ENCODE measurements around the gene CMTM2. TPM values are rescaled to one million over a fixed set of nuclear protein-coding genes. Genes with fewer than 3 reads are reported as not detected.

Gene CMTM2
- total RNA-seq, 5 donors from 2014 or later (not counting 1 experiment from before 2014, with no cell fraction given) = 0.26 to 0.62 TPM; not detected in 3

DNA sequence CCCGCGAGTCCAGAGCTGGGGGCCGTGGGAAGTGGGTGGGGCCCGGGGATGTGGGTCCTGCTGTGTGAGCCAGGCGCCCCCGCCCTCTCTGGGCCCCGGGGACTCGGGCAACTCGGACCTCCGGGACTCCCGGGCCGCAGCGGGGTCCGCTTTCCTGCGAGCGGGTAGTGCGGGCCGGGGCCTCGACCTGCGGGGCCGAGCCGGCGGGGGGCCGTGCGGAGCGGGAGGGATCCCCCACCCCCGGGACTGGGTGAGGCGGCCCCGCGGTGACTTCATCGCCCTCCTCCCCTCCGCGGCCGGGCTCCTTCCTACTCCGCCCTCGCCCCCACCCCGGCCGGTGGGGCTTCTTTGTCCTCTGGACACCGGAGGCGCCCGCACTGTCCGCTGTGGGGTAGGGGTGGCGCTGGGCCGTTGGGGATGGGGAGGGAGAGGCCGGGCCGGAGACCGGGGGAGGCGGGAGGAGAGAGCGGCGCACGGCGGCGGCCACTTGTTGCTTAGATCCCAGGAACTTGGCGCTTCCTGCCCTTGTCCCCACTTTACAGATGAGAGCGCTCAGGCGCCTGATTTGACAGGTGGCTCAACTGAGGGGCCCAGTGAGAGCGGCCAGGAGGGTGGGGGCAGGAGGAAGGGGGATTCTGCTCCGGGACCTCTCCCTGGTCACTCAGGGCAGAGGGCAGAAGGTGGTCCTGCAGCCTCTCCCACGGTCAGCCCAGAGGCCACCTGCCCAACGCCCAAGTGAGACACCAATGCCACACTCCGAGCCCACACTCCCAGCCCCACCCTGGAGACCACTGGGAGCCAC lies 26.1 kb downstream of the CMTM2 start:
- H3K27ac ChIP-seq (ENCODE audit: low read length) = peak overlapping the region; percentile 74
- peak in 7 of 35 experiments; percentile 21 to 46 (median 28) for DNase-seq
- Mint-ChIP-seq H3K4me1 (peaks cover 40 to 56% (median 47%) of the 10 kb centered on the region in 3 donors), H3K27ac (peak overlapping the region; percentile 89 to 93), H3K27me3 (no peaks in the 10 kb centered on the region), H3K36me3 (peaks cover 11% of the 10 kb centered on the region), H3K4me3 (peak overlapping the region; percentile 75 to 96 (median 83)), H3K9me3 (peaks cover 0 to 4% (median 0%) of the 10 kb centered on the region in 3 donors)
- no peaks in the 10 kb centered on the region for H3K27me3 ChIP-seq (replicated peaks in 1 of 2; ENCODE audit: control insufficient read depth in 2 of 2, extremely low read depth in 1 of 2, insufficient read depth in 2 of 2, low read length in 1 of 2)
- no peaks in the 10 kb centered on the region for H3K9me3 ChIP-seq
- ATAC-seq (replicated peaks in 1 of 4) = peak in 3 of 4 experiments; percentile 2 to 6 (median 4)
- peak overlapping the region; percentile 60 to 87 for H3K4me3 ChIP-seq (ENCODE audit: control insufficient read depth in 1 of 2, extremely low read depth in 1 of 2, low read length in 1 of 2)
- H3K4me1 ChIP-seq (ENCODE audit: control insufficient read depth in 1 of 2, extremely low read depth in 1 of 2, insufficient read depth in 2 of 2, low read length in 2 of 2) = peaks cover 9 to 53% of the 10 kb centered on the region in 2 experiments
- peaks cover 5 to 18% of the 10 kb centered on the region in 2 donors for H3K36me3 ChIP-seq (ENCODE audit: control insufficient read depth in 2 of 2, extremely low read depth in 1 of 2, insufficient read depth in 1 of 2, low read length in 1 of 2)
- POLR2A ChIA-PET = no interaction called here
- WGBS (ENCODE audit: insufficient coverage) = under 1% methylated on average over 45 of the region's 61 CpGs
- CTCF ChIA-PET = interaction anchor here in 1 of 2 donors (1.1 to 2.5 kb wide), 2 partner anchors 42 kb away, joined by 3 to 17 read pairs; no protein-coding TSS in a partner anchor

GRCh38 chr16:66605979-66606751 lies 26.9 kb downstream of the CMTM2 start:
- Mint-ChIP-seq H3K4me3 (peak overlapping the region; percentile 74 to 83 (median 75)), H3K9me3 (no peaks in the 10 kb centered on the region), H3K27me3 (no peaks in the 10 kb centered on the region), H3K4me1 (peaks cover 35 to 48% (median 40%) of the 10 kb centered on the region in 3 donors), H3K36me3 (peaks cover 12% of the 10 kb centered on the region), H3K27ac (peak overlapping the region; percentile 89 to 93)
- POLR2A ChIA-PET = no interaction called here
- CTCF ChIA-PET = interaction anchor here (1.0 to 1.1 kb wide), 2 partner anchors 42 kb away, joined by 3 read pairs; no protein-coding TSS in a partner anchor
- ATAC-seq (replicated peaks in 1 of 4) (no peak), DNase-seq (peak in 1 of 35 experiments; percentile 32)
- Histone ChIP-seq H3K27ac (ENCODE audit: low read length) (peak overlapping the region; percentile 74), H3K4me1 (ENCODE audit: control insufficient read depth in 1 of 2, extremely low read depth in 1 of 2, insufficient read depth in 2 of 2, low read length in 2 of 2) (peaks cover 9 to 53% of the 10 kb centered on the region in 2 experiments), H3K36me3 (ENCODE audit: control insufficient read depth in 2 of 2, extremely low read depth in 1 of 2, insufficient read depth in 1 of 2, low read length in 1 of 2) (peaks cover 5 to 26% of the 10 kb centered on the region in 2 donors), H3K27me3 (replicated peaks in 1 of 2; ENCODE audit: control insufficient read depth in 2 of 2, extremely low read depth in 1 of 2, insufficient read depth in 2 of 2, low read length in 1 of 2) (no peaks in the 10 kb centered on the region), H3K9me3 (no peaks in the 10 kb centered on the region), H3K4me3 (ENCODE audit: control insufficient read depth in 1 of 2, extremely low read depth in 1 of 2, low read length in 1 of 2) (peak overlapping the region; percentile 60 to 87)
- WGBS (ENCODE audit: insufficient coverage) = 13% methylated on average over 3 of the region's 10 CpGs

- ATAC-seq (replicated peaks in 1 of 4) (peak; percentile 21 to 41 (median 31)), DNase-seq (peak; percentile 53 to 88 (median 73))
- H3K36me3 ChIP-seq (ENCODE audit: control insufficient read depth in 2 of 2, extremely low read depth in 1 of 2, insufficient read depth in 1 of 2, low read length in 1 of 2) = peaks cover 12 to 49% of the 10 kb centered on the region in 2 donors
- H3K27me3 ChIP-seq (replicated peaks in 1 of 2; ENCODE audit: control insufficient read depth in 2 of 2, extremely low read depth in 1 of 2, insufficient read depth in 2 of 2, low read length in 1 of 2) = no peaks in the 10 kb centered on the region
- POLR2A ChIA-PET = no interaction called here
- 37% methylated on average over 15 of the region's 17 CpGs for WGBS (ENCODE audit: insufficient coverage)
- no peaks in the 10 kb centered on the region for H3K9me3 Mint-ChIP-seq
- CTCF ChIA-PET = interaction anchor here (0.6 to 2.3 kb wide), 19 partner anchors 8 to 260 kb away, joined by 3 to 13 read pairs (median 5); partner anchors contain the start of gene CKLF (in 1 of the 2)
- no peaks in the 10 kb centered on the region for H3K27me3 Mint-ChIP-seq
- H3K36me3 Mint-ChIP-seq = peaks cover 20% of the 10 kb centered on the region
- peak overlapping the region; percentile 83 to 93 for H3K27ac Mint-ChIP-seq
- no peaks in the 10 kb centered on the region for H3K9me3 ChIP-seq
- peaks cover 30 to 38% (median 35%) of the 10 kb centered on the region in 3 donors for H3K4me1 Mint-ChIP-seq
- peak overlapping the region in 2 of 3 donors; percentile 17 to 38 for H3K4me3 Mint-ChIP-seq
- H3K27ac ChIP-seq (ENCODE audit: low read length) = peak overlapping the region; percentile 44
- H3K4me1 ChIP-seq (ENCODE audit: control insufficient read depth in 1 of 2, extremely low read depth in 1 of 2, insufficient read depth in 2 of 2, low read length in 2 of 2) = peaks cover 9 to 48% of the 10 kb centered on the region in 2 experiments
- H3K4me3 ChIP-seq (ENCODE audit: control insufficient read depth in 1 of 2, extremely low read depth in 1 of 2, low read length in 1 of 2) = no peak overlapping the region
Observed at GRCh38 chr16:66608241-66609138, 29.2 kb downstream of the CMTM2 start.

DNA sequence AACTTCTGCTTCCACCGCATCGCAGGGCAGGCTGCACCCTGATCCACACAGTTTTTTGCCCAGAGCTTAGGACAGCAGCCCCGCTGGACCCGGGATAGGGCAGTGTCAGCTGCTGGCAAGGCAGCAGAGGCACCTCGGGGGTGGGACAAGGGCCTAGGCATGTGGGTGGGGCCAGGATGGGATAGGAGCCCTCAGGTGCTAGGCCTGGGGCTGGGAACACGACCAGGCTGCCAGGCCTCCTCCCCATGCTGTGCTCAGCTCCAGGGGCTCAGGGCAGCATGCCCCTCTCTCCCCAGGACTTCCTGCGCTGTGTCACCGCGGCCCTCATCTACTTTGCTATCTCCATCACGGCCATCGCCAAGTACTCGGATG lies 29.9 kb downstream of the CMTM2 start:
- Mint-ChIP-seq H3K27me3 (no peaks in the 10 kb centered on the region), H3K9me3 (no peaks in the 10 kb centered on the region), H3K4me3 (no peak overlapping the region), H3K27ac (no peak overlapping the region), H3K4me1 (peaks cover 25 to 32% (median 30%) of the 10 kb centered on the region in 3 donors), H3K36me3 (peaks cover 20% of the 10 kb centered on the region)
- no peak for ATAC-seq (replicated peaks in 1 of 4)
- CTCF ChIA-PET = interaction anchor here (0.6 to 2.3 kb wide), 18 partner anchors 8 to 259 kb away, joined by 3 to 13 read pairs (median 4); partner anchors contain the start of gene CKLF (in 1 of the 2)
- Histone ChIP-seq H3K4me1 (ENCODE audit: control insufficient read depth in 1 of 2, extremely low read depth in 1 of 2, insufficient read depth in 2 of 2, low read length in 2 of 2) (peaks cover 9 to 41% of the 10 kb centered on the region in 2 experiments), H3K9me3 (no peaks in the 10 kb centered on the region), H3K4me3 (ENCODE audit: control insufficient read depth in 1 of 2, extremely low read depth in 1 of 2, low read length in 1 of 2) (no peak overlapping the region), H3K36me3 (ENCODE audit: control insufficient read depth in 2 of 2, extremely low read depth in 1 of 2, insufficient read depth in 1 of 2, low read length in 1 of 2) (peaks cover 12 to 51% of the 10 kb centered on the region in 2 donors), H3K27me3 (replicated peaks in 1 of 2; ENCODE audit: control insufficient read depth in 2 of 2, extremely low read depth in 1 of 2, insufficient read depth in 2 of 2, low read length in 1 of 2) (no peaks in the 10 kb centered on the region), H3K27ac (ENCODE audit: low read length) (peak overlapping the region; percentile 44)
- 92% methylated on average over 11 of the region's 12 CpGs for WGBS (ENCODE audit: insufficient coverage)
- POLR2A ChIA-PET = no interaction called here
- no peak for DNase-seq

DNA sequence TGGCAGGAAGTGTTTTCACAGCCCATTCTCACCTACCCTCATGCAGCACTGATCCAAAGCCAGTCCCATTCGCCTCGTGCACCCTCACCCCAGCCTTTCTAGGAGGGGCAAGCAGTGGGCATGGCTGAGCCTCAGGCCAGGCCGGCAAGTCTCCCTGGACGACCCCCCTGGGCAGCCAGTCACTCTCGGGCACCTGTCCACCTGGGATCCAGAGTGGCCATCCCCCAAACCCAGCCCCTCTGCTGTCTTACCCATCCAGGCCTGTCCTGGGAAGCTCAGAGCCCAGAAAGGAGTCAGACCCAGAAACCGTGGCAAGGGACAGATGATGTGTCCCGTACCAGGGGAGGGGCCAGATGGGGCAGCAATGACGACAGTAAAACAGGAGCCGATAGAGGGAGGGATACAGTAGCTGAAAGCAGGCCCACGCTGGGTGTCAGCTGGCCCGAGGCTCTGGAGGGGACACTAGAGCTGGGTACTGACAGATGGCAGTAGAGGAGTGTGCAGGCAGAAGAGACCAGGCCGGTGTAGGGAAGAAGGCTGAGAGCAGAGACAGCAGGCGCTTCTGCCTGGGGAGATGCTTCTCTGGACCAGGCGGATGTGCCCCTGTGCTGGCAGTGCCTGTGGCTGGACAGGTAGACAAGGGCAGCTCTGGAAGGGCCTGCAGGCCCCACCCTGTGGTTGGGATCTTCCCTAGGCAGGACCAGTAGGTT lies 31.0 kb downstream of the CMTM2 start:
- Histone ChIP-seq H3K4me1 (ENCODE audit: control insufficient read depth in 1 of 2, extremely low read depth in 1 of 2, insufficient read depth in 2 of 2, low read length in 2 of 2) (peaks cover 9 to 39% of the 10 kb centered on the region in 2 experiments), H3K27ac (ENCODE audit: low read length) (no peak overlapping the region), H3K36me3 (ENCODE audit: control insufficient read depth in 2 of 2, extremely low read depth in 1 of 2, insufficient read depth in 1 of 2, low read length in 1 of 2) (peaks cover 12 to 55% of the 10 kb centered on the region in 2 donors), H3K4me3 (ENCODE audit: control insufficient read depth in 1 of 2, extremely low read depth in 1 of 2, low read length in 1 of 2) (no peak overlapping the region), H3K9me3 (no peaks in the 10 kb centered on the region), H3K27me3 (replicated peaks in 1 of 2; ENCODE audit: control insufficient read depth in 2 of 2, extremely low read depth in 1 of 2, insufficient read depth in 2 of 2, low read length in 1 of 2) (no peaks in the 10 kb centered on the region)
- ATAC-seq (replicated peaks in 1 of 4) (no peak), DNase-seq (no peak)
- CTCF ChIA-PET = interaction anchor here in 1 of 2 donors (1.0 kb wide), 1 partner anchor 47 kb away, joined by 3 read pairs; no protein-coding TSS in a partner anchor
- H3K27me3 Mint-ChIP-seq = no peaks in the 10 kb centered on the region
- WGBS (ENCODE audit: insufficient coverage) = 94% methylated on average over 12 of the region's 14 CpGs
- peaks cover 25 to 30% (median 30%) of the 10 kb centered on the region in 3 donors for H3K4me1 Mint-ChIP-seq
- peaks cover 20% of the 10 kb centered on the region for H3K36me3 Mint-ChIP-seq
- no peaks in the 10 kb centered on the region for H3K9me3 Mint-ChIP-seq
- peak overlapping the region; percentile 34 to 39 for H3K27ac Mint-ChIP-seq
- POLR2A ChIA-PET = interaction anchor here in 1 of 2 donors (0.7 to 0.9 kb wide), 2 partner anchors 10 to 14 kb away, joined by 3 to 4 read pairs; no protein-coding TSS in a partner anchor
- H3K4me3 Mint-ChIP-seq = no peak overlapping the region
